ENCODE data around the gene RYR1. TPM values are rescaled to one million over a fixed set of nuclear protein-coding genes. Genes with fewer than 3 reads are reported as not detected.
"Not testable (repeated sequence)": the region's sequence is repeated elsewhere in the genome, so short reads cannot be mapped to it uniquely, and the experiment has no call there.

The RYR1 gene
- total RNA-seq, 1 donor from 2014 or later, result 4.8 TPM

DNA sequence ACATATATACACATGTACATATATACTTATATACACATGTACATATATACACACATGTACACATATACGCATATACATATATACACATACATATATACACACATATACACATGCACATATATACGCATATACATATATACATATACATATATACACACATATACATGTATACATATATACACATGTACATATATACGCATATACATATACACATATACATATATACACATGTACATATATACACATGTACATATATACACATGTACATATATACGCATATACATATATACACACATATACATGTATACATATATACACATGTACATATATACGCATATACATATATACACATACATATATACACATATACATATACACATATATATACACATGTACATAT lies 169.4 kb downstream of the RYR1 start:
- not testable (repeated sequence) for DNase-seq (ENCODE audit: low spot score)

DNA sequence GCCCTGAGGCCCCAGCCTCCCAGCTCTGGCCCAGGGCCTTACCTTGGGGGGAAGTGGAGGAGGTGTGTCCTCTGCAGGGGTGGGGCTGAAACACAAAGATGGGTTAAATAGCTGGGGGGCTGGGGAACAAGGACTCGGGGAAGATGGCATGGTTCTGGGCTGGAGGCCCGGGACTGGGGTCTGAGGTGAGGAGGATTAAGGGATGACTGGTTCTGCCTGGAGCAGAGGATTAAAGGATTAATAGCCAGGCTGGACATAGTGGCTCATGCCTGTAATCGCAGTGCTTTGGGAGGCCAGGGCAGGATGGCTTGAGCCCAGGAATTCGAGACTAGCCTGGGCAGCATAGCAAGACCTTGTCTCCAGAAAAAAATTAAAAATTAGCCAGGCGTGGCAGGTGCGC lies 172.6 kb downstream of the RYR1 start:
- no peak for DNase-seq (ENCODE audit: low spot score)

DNA sequence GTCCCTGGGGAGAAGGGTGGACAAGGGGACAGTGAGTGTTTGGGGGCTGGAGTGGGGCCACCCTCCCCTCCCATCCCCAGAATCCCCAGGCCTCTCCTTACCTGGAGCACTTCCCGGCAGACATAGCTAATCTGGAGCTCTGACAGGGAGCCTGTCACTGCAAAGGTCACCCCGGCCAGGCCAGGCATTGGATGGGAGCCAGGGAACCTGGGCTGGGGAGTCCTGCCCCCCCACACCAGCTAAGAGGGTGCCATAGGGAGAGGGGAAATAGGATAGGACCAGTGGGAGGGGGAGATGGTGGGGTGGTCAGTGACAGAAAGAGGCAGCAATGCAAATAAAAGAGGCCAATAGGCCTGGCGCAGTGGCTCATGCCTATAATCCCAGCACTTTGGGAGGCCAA lies 180.8 kb downstream of the RYR1 start:
- no peak for DNase-seq (ENCODE audit: low spot score)

DNA sequence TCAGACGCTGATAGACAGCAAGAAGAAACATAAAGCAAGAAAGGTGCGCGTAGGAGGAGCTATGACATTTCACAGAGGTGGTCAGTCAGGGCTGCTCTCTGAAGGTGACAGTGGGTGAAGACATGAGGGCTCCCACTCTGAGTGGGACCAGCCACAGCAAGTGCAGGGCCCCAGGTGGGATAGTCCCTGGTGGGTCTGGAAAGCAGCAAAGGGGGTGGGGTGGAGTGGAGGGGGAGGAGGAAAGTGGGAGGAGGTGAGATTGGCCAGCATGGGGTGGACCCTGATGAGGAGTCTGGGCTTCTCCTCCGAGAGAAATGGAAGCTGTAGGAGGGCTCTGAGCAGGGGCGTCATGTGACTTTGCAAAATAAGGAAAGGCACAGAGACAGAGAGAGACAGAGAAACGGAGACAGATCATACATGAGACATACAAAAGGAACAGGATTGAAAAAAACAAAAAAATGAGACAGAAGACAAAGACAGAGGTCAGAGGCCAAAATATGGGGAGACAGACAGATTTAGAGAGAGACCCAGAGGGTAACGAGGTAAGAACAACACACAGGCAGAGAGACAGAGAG lies 181.6 kb downstream of the RYR1 start:
- DNase-seq (ENCODE audit: low spot score), result no peak

DNA sequence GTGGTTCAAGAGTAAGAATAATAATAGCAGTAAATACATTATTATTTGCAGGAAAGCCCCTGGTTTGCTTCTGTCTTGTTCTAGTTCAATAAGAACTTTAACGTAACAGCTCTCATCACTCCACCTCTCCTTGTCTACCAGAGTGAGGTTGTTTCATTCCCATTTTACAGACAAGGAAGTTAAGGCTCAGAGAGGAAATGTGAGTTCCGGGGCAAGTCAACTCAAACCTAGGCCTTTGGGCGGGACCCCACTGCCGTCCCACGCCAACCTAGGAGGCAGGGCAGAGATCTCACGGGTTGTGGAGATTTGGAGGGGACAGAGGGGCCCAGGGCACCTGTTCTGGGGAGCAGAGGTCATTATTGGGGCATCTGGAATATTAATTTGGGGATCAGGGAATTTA lies 182.8 kb downstream of the RYR1 start:
- DNase-seq (ENCODE audit: low spot score), result no peak

DNA sequence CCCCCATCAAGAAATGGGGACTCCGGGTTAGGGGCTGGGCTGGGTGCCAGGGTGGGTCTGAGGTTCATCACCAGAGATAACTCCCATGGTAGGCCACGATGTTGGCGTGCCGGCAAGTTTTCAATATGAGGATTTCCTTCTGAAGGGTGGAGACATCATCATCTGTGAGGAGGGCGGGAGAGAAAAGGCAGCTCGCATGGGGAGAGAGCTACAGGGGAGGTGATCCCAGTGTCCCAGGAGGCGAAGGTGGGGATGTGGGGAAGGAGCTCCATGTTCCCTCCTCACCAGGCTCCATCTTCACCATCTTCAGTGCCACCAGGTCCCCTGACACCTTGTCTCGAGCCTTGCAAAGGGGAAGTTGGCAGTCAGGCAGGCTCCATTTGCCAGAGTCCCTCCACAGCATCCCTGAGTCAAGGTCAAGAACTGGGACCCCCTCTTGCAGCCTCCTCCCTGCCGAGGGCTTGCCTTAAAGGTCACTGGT lies 183.8 kb downstream of the RYR1 start:
- DNase-seq (ENCODE audit: low spot score), result no peak

DNA sequence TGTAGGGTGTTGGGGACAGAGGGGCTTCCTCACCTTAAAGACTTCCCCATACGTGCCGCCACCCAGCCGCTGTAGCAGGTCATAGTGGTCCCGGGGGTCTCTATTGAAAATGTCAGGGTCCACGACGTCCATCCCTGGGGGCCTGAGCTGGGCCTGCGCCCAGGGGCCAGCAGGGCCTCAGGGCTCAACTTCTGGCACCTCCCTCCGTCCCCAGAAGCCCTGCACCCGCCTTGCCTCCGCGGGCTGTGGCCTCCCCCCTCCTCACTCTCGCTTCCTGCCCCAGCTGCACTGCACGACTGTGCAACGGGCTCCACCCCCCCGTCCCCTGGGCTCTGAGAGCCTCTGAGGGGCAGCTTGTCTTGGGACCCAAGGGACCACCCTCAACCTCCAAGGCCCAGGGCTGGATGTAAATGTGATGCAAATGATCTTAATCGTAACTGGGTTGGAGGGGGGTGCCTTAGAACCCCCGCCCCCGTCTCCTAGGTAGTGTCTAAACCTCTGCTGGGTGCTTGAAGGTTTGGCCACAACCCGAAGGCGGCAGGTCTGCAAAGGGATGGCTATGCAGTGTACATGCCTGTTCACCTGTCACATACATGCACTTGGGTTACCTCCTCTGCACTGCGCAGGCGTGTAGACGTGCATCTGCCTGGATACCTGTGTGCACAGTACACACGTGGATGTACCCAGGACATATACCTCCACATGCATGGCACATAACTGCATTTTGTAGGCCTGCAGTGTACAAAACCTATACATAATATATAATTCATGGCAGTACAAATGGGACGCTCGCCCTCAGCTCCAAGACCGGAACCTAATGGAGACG lies 184.5 kb downstream of the RYR1 start, which contains the start of gene MAP4K1:
Gene MAP4K1, minus strand, starts transcription at position 190 of the 826 bp plus-strand sequence. Its CDS starts 58 bp downstream, at position 132.
- DNase-seq (ENCODE audit: low spot score), result no peak

DNA sequence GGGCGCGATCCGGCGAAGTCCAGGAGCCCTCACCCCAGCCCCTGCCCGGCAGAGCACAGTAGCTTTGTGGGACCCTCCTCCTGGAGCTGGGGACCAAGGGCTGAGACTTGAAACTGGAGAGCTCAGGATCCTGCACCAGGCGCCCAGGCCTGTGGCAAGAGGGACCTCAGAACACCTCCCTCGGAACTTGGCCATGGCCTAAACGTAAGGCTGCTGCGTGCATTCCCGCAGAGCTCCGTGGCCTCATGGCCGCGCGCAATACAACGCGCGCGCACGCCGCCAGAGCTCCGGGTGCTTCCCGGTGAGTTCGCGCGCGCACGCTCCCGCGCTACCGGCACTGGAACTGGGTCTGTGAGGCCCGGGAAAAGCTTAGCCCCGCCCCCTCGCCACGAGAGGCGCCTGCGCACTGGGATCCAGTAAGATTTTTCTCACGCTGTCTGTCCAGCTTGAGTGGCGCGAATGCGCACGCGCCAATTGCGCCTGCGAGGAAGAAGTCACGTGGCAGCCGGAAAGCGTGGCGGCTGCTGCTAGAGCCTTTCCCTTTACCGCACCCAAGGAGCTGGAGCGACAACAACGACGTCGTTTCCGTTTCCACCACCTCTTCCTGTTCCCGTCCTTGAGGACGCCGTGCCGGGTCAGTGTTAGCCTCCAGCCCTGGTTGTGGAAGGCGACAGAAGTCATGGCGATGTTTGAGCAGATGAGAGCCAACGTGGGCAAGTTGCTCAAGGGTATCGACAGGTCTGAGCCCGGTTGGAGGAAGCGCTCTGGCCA lies 185.3 kb downstream of the RYR1 start, which contains the start of gene EIF3K:
Gene EIF3K, plus strand, starts transcription at position 599 of the 771 bp plus-strand sequence. Its CDS starts 81 bp downstream, at position 680.
- peak; percentile 100 for DNase-seq (ENCODE audit: low spot score)

DNA sequence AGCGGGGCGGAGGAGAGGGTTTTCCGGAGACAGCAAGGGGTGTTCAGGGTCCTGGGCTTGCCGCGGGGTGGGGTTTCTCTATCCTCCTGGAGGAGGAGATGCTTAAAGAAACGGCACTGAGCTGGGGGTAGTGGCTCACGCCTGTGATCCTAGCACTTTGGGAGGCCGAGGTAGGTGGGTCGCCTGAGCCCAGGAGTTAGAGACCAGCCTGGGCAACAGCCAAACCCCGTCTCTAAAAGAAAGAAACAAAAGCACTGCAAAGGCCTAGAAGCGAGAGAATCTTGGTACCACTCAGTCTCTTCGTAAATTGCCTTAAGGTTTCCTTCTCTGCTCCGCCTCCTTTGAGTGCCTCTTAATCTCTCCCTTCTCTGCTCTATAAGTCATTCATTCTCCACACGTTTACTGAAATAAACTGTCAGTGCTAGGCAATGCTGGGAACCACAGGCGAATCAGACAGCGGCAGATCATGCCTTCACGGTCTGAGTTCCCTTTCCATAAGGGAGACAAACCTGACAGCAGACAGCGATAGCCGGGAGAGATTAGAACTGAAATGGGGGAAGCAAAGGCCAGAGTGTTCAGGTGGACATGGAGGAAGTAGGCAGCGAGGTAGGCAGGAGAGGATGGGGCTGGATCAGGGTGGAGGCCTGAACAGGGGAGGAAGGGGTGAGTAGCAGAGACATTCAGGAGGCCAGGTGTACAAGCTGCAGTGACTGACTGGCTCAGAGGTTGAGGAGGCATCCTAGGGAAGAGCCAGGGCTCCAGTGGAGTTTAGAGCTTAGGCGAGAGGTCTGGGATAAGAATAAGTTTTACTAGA lies 186.1 kb downstream of the RYR1 start:
- DNase-seq (ENCODE audit: low spot score), result no peak

DNA sequence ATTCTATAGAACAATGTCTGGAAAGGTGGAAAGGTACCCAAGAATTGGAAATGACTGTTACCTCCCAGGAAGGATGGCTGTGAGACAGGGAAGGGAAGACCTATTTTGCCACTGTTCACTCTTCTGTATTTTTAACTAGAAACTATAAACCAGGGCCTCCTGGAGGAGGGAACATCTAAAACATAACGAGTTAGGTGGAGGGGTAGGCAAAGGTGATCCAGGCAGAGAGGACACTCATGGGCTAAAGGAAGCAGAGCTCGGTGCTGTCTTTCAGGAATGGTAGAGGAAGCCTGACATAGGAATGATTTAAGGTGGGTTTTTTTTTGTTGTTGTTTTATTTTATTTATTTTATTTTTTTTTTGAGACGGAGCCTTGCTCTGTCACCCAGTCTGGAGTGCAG lies 191.3 kb downstream of the RYR1 start:
- DNase-seq (ENCODE audit: low spot score), result no peak

DNA sequence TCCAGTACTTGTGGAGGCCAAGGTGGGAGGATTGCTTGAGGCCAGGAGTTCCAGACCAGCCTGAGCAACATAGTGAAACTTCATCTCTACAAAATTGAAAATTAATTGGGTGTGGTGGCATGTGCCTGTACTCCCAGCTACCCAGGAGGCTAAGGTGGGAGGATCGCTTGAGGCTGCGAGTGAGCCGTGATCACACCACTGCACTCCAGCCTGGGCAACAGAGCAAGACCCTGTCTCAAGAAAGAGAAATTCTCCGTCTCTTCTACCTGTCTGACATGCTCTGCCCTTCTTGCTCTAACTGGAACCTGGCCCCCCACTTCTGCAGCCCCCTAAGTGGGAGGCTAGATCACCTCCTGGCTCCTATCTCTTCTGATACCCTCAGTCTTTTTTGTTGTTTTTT lies 192.9 kb downstream of the RYR1 start:
- no peak for DNase-seq (ENCODE audit: low spot score)

DNA sequence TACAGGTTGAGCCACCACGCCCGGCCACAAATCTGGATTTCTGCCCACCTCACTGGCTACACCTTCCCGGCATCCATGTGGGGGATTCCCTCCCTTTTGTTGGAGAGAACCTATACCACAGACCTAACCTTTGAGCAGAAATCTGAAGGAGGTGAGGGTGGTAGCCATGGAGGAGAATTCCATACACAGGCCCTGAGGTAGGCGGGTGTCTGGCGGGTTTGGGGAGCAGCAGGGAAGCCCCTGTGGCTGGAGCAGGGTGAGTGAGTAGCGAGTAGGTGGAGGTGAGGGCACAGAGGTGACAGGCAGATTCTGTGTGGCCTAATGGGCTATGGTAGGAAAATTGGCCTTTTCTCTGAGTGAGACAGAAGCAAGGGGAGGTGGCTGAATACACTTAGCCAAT lies 196.1 kb downstream of the RYR1 start:
- no peak for DNase-seq (ENCODE audit: low spot score)

DNA sequence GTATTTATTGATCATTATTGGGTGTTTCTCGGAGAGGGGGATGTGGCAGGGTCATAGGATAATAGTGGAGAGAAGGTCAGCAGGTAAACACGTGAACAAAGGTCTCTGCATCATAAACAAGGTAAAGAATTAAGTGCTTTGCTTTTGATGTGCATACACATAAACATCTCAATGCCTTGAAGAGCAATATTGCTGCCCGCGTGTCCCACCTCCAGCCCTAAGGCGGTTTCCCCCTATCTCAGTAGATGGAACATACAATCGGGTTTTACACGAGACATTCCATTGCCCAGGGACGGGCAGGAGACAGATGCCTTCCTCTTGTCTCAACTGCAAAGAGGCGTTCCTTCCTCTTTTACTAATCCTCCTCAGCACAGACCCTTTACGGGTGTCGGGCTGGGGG lies 197.8 kb downstream of the RYR1 start:
- not testable (repeated sequence) for DNase-seq (ENCODE audit: low spot score)

DNA sequence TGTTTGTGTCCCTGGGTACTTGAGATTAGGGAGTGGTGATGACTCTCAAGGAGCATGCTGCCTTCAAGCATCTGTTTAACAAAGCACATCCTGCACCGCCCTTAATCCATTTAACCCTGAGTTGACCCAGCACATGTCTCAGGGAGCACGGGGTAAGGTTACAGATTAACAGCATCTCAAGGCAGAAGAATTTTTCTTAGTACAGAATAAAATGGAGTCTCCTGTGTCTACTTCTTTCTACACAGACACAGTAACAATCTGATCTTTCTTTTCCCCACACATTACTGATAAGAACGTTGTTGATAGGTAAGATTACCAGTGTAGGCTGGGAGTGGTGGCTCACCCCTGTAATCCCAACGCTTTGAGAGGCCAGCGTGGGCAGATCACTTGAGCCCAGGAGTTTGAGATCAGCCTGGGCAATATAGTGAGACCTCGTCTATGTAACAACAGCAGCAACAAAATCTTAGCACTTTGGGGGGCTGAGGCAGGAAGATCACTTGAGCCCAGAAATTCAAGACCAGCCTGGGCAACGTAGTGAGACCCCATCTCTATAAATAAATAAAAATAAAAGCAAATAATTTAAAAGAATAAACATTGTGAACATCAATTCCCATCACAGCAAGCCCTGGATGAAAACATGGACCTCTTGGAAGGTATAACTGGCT lies 198.5 kb downstream of the RYR1 start:
- DNase-seq (ENCODE audit: low spot score), result not testable (repeated sequence)

DNA sequence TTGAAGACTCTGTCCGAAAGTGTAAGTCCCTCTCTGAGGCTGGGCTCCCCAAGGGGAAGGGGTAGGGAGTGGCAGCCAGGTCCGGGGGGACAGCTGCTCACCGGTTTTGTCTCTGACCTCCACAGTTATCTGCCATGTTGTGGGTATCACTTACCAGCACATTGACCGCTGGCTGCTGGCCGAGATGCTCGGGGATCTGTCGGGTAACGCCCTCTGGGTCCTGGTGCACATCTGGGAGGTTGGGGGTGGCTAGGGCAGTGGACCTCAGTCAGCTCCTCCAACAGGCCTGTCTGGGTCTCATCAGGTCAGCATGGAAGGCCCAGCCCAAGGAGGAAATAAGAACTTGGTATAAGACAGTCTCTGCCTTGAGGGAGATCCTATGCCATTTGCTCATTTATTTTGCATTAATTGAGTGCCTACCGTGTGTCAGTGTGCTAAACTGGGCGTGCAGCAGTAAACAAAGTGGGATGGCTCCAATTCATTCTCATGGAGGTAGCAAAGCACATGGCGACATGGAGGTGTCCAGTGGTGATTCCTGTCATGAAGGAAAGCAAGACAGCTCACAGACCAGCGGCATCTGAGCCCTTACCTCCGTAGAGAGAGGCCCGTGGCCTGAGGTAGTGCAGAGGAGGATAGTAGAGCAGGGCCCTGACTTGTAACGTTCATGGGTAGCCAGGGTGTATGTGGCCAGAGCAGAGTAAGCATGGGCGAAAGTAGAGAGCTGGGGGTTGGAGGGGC lies 199.2 kb downstream of the RYR1 start:
- DNase-seq (ENCODE audit: low spot score), result no peak

DNA sequence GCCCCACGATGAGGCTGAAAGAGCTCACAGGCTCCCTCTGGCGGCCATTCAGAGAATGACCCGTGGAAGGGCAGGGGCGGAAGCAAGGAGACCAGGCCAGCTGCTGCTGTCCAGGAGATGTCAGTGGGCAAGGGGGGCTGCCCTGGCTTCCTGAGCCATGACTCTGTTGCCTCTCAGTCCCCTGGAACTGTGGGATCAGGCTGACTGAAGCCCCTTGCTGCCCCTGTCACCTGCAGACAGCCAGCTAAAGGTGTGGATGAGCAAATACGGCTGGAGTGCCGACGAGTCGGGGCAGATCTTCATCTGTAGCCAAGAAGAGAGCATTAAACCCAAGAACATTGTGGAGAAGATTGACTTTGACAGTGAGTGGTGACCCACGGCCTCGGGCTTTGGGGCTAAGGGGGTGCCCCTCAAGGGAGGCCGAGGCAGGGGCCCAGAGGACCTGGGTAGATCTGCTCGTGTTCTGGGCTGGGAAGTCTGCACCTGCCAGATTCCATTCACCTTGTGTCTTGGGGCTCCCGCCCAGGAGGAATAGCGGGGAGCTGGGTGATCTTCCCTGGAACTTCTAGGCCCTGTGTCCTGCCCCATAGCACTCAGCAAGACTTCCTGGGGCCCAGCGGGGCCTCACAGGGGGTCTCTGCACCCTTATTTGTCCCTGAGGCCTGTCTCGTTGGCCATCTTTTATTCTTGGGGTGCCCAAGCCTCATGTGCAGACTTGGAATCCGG lies 201.4 kb downstream of the RYR1 start:
- no peak for DNase-seq (ENCODE audit: low spot score)

DNA sequence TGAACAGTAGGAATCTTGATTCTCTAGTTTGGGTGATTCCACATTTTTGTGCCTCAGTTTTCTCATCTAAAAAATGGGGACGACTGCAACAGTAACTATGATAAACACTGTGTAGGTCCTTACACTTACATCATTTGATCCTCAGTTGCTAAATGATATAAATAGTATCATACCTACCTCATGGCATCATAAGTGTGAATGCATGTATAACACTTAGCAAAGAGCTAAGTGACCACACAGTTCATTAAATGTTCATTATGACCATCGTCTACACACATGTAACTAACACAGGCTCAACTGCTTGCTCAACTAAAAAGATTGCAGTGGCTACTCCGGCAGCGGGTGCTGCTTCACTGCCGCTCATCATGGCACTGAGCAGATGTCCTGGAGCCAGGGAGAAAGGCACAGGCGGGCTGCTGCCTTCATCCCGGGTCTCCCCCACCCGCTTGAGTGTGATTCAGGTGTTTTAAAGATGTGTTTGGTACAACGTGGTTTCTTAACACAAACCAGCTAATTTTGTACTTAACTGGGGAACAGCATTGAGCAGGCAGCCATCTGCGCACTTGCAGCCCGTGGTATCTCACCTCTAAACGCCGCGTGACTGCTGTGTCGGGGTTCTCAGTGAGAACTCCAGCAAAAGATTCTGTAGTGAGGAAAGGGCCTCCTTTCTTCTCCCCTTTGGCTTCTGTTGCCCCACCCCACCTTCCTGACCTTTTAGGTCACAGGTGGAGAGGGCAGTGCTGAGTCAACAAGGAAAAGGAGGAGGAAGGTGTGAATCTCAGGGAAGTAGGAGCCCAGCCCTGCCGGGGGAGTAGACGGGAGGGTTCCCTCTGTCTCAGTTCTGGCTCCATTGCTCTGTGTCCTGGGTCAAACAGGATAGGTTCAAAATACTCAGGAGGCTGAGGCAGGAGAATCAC lies 202.2 kb downstream of the RYR1 start:
- no peak for DNase-seq (ENCODE audit: low spot score)

Data from mesenteric fat pad (tissue), 1 donor.